Mucosa of rectum (tissue), 2 donors: ENCODE data around the gene PTRH2.

Experiments used
- H3K27ac ChIP-seq, 2 donors: one replicate each; pipeline ENCODE4 v1.7.0; 2013; ENCODE audit warnings: inconsistent platforms in 2 of 2, low read depth in 2 of 2, low read length in 2 of 2
- H3K27me3 ChIP-seq, 2 donors: one replicate each; pipeline ENCODE4 v1.7.0; 2013; ENCODE audit warnings: low read length in 2 of 2; ENCODE audit not compliant: control insufficient read depth in 2 of 2, insufficient read depth in 2 of 2
- H3K36me3 ChIP-seq, 2 donors: one replicate each; pipeline ENCODE4 v1.7.0; 2013; ENCODE audit warnings: low read length in 2 of 2; ENCODE audit not compliant: control insufficient read depth in 2 of 2, insufficient read depth in 2 of 2
- H3K4me1 ChIP-seq, 2 donors: one replicate each; pipeline ENCODE4 v1.7.0; 2013; ENCODE audit warnings: low read length in 2 of 2, mild to moderate bottlenecking in 1 of 2; ENCODE audit not compliant: control insufficient read depth in 2 of 2, insufficient read depth in 2 of 2
- H3K4me3 ChIP-seq, 2 donors: one replicate each; pipeline ENCODE4 v1.7.0; 2013; ENCODE audit warnings: low read length in 2 of 2
- H3K9ac ChIP-seq, 2 donors: one replicate each; pipeline ENCODE4 v1.7.0; 2013; ENCODE audit warnings: low read length in 2 of 2, low read depth in 1 of 2, mild to moderate bottlenecking in 1 of 2
- H3K9me3 ChIP-seq, 2 donors: one replicate each; pipeline ENCODE4 v1.7.0; 2013; ENCODE audit warnings: low read length in 2 of 2; ENCODE audit not compliant: control insufficient read depth in 2 of 2
- donor health status: healthy.
- donor health status: Normal muscosa, but diverticular disease.

PTRH2 gene

DNA sequence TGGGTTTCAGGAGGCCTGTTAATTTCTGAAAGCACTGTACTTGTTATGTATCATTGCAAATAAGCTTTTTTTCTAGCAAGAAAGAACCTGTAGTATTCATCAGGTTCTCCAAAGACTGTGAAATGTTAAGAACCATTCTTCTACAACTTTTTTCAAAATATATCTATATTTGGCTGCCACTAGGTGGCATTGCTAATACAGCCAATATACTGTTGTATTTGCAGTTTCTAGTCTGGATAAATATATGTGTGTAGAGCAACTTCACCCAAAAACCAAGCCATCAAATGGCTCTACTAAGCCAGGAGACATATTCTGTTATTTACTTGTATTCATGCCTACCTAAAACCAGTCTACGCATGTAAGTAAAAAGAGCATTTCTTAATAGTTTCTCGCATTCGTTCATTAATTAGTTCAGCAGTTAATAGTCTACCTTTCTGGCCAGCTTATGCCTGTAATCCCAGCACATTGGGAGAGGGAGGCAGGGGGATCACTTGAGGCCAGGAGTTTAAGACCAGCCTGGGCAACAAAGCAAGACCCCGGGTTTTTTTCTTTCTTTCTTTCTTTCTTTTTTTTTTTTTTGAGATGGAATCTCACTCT is 39.7 kb upstream of the PTRH2 start:
- Histone ChIP-seq H3K27me3 (no peaks in the 10 kb centered on the region), H3K9me3 (no peaks in the 10 kb centered on the region), H3K36me3 (peaks cover 8 to 9% of the 10 kb centered on the region in 2 donors), H3K9ac (no peak overlapping the region), H3K27ac (no peak overlapping the region), H3K4me3 (no peak overlapping the region), H3K4me1 (no peaks in the 10 kb centered on the region)

DNA sequence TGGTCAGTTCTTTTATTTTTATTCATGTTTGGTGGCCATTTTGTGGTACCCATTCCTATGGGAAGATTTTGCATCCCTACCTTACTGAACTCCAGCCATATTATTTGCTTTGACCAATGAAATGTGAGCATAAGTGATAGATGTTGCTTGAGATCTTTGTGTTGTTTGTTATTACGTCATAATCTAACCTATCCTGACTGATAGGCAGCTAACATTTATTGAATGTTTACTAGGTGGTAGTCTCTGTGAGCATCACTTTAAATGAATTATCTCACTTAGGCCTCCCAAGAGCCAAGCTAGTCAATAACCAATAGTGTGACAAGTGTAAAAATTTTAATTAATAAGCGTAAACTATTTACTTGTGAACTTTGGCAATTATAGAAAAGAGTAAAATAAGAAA is 37.8 kb upstream of the PTRH2 start:
- H3K9ac ChIP-seq, result no peak overlapping the region
- H3K4me1 ChIP-seq, result no peaks in the 10 kb centered on the region
- peaks cover 8 to 12% of the 10 kb centered on the region in 2 donors for H3K36me3 ChIP-seq
- H3K27me3 ChIP-seq, result no peaks in the 10 kb centered on the region
- no peak overlapping the region for H3K4me3 ChIP-seq
- no peaks in the 10 kb centered on the region for H3K9me3 ChIP-seq
- no peak overlapping the region for H3K27ac ChIP-seq

DNA sequence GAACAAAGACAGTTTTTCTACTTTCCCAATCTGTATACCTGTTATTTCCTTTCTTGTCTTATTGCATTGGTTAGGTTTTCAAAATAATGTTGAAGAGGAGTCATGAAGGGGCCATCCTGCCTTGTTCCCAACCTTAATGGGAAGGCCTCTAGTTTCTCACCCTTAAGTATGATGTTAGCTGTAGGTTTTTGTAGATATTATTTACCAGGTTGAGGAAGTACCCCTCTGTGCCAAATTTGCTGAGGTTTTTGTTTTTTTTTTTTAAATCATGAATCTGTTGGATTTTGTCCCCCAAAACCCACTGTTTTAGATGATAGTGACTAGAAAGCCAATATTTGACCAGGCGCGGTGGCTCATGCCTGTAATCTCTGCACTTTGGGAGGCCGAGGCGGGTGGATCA is 36.6 kb upstream of the PTRH2 start:
- Histone ChIP-seq H3K9me3 (no peaks in the 10 kb centered on the region), H3K9ac (no peak overlapping the region), H3K27me3 (no peaks in the 10 kb centered on the region), H3K27ac (no peak overlapping the region), H3K4me1 (no peaks in the 10 kb centered on the region), H3K4me3 (no peak overlapping the region), H3K36me3 (peaks cover 8 to 12% of the 10 kb centered on the region in 2 donors)

DNA sequence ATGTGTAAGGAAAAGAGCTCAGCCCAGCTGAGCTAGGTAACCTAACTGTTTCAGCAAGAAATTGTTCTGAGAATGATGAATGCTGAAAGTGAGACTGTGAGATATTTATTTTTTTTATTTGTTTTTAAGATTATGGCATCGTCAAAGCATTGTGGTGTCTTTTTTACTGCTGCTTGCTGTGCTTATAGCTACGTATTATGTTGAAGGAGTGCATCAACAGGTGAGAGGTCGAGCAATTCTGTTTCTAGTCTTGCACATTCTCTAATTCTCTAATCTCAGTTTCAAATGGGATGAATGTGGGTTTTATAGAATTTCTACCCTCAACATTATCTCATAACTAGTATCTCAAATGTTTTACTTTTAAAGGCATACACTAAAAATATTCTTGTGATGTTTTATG is 30.1 kb upstream of the PTRH2 start:
- no peaks in the 10 kb centered on the region for H3K9me3 ChIP-seq
- no peak overlapping the region for H3K4me3 ChIP-seq
- H3K27ac ChIP-seq, result no peak overlapping the region
- no peak overlapping the region for H3K9ac ChIP-seq
- H3K4me1 ChIP-seq, result peaks cover 15 to 35% of the 10 kb centered on the region in 2 donors
- H3K36me3 ChIP-seq, result peaks cover 0 to 3% of the 10 kb centered on the region in 2 donors
- H3K27me3 ChIP-seq, result no peaks in the 10 kb centered on the region

DNA sequence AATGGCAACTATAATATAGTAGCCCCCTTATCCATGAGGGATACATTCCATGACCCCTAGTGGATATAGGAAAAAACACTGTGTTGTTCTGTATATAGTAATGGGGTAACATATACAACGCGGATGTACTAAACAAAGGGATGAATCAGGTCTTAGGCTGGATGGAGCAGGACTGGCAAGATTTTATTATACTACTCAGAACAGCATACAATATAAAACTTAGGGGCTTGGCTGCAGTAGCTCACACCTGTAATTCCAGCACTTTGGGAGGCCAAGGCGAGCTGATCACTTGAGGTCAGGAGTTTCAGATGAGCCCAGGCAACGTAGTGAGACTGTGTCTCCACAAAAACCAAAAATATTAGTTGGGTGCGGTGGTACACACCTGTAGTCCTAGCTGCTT is 27.0 kb upstream of the PTRH2 start:
- Histone ChIP-seq H3K36me3 (no peaks in the 10 kb centered on the region), H3K4me1 (peaks cover 15 to 37% of the 10 kb centered on the region in 2 donors), H3K27me3 (no peaks in the 10 kb centered on the region), H3K9me3 (no peaks in the 10 kb centered on the region), H3K9ac (no peak overlapping the region), H3K4me3 (no peak overlapping the region), H3K27ac (peak overlapping the region; percentile 49 to 79)

DNA sequence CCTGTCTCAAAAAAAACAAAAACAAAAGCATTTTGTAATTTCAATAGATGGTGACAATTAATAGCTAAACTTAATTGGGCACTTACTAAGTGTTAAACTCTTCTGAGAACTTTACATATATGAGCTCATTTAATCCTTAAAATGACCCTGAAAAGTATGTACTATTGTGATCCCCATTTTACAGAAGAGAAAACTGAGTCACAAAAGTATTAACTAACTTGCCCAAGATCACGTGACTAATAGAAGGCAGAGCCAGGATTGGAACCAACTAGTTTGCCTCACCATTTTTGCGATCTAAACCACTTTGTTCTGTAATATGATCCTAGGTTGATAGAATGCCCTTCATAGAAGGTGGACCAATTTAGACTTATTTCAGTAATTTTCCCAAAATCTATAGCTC is 26.5 kb upstream of the PTRH2 start:
- H3K36me3 ChIP-seq, result no peaks in the 10 kb centered on the region
- peak overlapping the region; percentile 49 to 79 for H3K27ac ChIP-seq
- peaks cover 15 to 41% of the 10 kb centered on the region in 2 donors for H3K4me1 ChIP-seq
- H3K9me3 ChIP-seq, result no peaks in the 10 kb centered on the region
- no peak overlapping the region for H3K9ac ChIP-seq
- H3K4me3 ChIP-seq, result no peak overlapping the region
- no peaks in the 10 kb centered on the region for H3K27me3 ChIP-seq

DNA sequence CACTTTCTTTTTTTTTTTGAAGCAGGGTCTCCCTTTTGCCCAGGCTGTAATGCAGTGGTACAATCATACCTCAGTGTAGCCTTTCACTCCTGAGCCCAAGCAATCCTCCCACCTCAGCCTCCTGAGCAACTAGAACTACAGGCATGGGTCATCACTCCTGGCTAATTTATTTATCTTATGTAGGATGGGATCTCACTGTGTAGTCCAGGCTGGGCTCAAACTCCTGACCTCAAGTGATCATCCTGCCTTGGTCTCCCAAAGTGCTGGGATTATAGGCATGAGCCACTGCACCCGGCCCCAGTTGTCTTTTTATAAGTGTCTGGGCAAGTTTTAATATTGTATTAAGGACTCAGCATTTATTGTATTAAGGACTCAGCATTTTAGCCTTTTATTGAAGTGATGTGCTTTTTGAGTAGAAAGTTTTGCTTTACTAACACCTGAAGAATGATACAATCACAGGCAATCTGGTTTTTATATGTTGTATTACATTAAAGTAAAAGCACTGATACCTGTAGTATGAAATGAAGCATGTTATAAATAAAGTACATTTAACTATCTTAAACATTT is 23.1 kb upstream of the PTRH2 start:
- H3K9ac ChIP-seq, result no peak overlapping the region
- H3K4me3 ChIP-seq, result no peak overlapping the region
- no peaks in the 10 kb centered on the region for H3K27me3 ChIP-seq
- peaks cover 14 to 31% of the 10 kb centered on the region in 2 donors for H3K4me1 ChIP-seq
- no peaks in the 10 kb centered on the region for H3K9me3 ChIP-seq
- no peak overlapping the region for H3K27ac ChIP-seq
- no peaks in the 10 kb centered on the region for H3K36me3 ChIP-seq

DNA sequence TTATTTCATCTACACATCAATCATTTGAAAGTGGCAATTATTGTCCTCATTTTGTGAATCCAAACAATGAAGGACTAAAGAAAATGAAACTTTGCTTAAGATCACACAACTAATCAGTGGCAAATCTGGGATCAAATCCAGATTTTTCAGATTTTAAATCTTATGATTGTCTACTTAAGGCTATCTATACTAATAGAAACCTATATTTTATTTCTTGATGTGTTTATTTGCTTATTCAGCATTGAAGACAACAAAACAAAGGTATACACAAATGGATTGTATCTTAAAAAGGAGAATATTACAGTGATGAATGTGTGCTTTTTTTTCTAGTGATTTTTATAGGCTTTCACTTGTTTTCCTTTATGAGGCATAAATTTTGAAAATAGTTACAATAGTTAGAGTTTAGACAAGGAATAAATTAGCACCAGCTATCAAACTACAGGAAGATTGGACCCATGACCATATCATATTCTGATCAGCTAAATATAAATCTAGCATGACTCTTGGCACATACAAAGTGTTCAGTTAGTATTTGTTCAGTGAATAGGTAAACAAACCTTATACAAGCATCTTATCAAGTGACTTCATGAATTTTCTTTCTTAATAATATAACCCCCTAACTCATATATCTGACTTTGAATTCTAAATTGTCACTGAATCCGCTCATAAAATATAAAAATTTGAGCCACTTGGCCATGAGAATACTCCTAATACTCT is 20.7 kb upstream of the PTRH2 start:
- no peak overlapping the region for H3K9ac ChIP-seq
- no peaks in the 10 kb centered on the region for H3K27me3 ChIP-seq
- H3K4me3 ChIP-seq, result no peak overlapping the region
- H3K36me3 ChIP-seq, result no peaks in the 10 kb centered on the region
- no peaks in the 10 kb centered on the region for H3K9me3 ChIP-seq
- H3K4me1 ChIP-seq, result peaks cover 4 to 22% of the 10 kb centered on the region in 2 donors
- H3K27ac ChIP-seq, result no peak overlapping the region

DNA sequence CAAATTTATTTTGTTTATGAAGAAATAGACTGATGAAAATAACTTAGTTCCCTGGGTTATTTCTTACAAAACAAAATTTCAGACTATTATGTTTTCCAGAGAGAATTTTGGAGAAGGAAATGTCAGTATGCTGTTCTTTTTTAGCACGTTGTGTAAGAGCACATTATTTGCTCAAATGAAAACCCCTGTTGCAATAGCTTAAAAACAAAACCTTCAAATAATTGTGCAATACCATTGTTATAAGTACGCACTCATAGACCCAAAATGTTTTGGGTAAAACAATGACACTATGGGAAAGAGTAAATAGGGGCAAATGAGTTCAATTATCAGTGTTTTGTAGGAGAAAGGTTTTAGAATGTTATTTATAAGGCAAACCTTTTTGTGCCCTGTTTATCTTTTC is 18.5 kb upstream of the PTRH2 start:
- H3K27ac ChIP-seq, result peak overlapping the region in 1 of 2 donors; percentile 9
- H3K4me1 ChIP-seq, result peaks cover 5 to 27% of the 10 kb centered on the region in 2 donors
- no peaks in the 10 kb centered on the region for H3K27me3 ChIP-seq
- no peak overlapping the region for H3K9ac ChIP-seq
- no peaks in the 10 kb centered on the region for H3K36me3 ChIP-seq
- H3K9me3 ChIP-seq, result no peaks in the 10 kb centered on the region
- no peak overlapping the region for H3K4me3 ChIP-seq

DNA sequence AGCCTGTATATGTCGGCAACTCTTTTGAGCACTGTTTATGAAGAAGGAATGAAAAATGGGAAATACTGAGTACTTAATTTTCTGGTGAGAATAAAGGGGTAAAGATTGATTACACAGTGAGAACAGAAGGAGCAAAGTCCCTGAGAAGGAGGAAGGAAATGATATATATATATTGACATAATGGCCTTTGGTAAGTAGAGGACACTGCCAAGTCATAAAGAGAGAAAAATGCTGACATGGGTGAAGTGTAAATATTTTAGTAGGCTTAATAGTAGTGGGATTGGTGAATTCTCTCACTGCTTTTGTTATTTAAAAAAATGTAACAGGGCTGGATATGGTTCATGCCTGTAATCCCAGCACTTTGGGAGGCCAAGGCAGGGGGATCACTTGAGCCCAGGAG is 16.4 kb upstream of the PTRH2 start:
- H3K4me1 ChIP-seq, result peaks cover 5 to 23% of the 10 kb centered on the region in 2 donors
- H3K4me3 ChIP-seq, result peak overlapping the region; percentile 43 to 46
- H3K9ac ChIP-seq, result peak overlapping the region in 1 of 2 donors; percentile 40
- H3K36me3 ChIP-seq, result no peaks in the 10 kb centered on the region
- H3K27ac ChIP-seq, result peak overlapping the region; percentile 56 to 79
- H3K27me3 ChIP-seq, result no peaks in the 10 kb centered on the region
- H3K9me3 ChIP-seq, result no peaks in the 10 kb centered on the region
